Hematopoietic multipotent progenitor cell (in vitro differentiated cells): ENCODE results near the gene RELN. TPM values are rescaled to one million over a fixed set of nuclear protein-coding genes. Genes with fewer than 3 reads are reported as not detected.
"Not testable (repeated sequence)": the region's sequence is repeated elsewhere in the genome, so short reads cannot be mapped to it uniquely, and the experiment has no call there.

Source experiments
- DNase-seq, 3 donors: peaks; one replicate each; pipeline ENCODE4 v3.0.0-alpha.2; 2011 to 2015; ENCODE audit warnings: low read depth in 2 of 3, low spot score in 2 of 3
- total RNA-seq: library from RNA; depleted of rRNA; stranded (reverse); fragments of >200 nt; gene quantifications from one replicate; pipeline ENCODE4 v1.2.3, GENCODE V29; 2012

Gene RELN
- total RNA-seq, 1 donor: not detected

DNA sequence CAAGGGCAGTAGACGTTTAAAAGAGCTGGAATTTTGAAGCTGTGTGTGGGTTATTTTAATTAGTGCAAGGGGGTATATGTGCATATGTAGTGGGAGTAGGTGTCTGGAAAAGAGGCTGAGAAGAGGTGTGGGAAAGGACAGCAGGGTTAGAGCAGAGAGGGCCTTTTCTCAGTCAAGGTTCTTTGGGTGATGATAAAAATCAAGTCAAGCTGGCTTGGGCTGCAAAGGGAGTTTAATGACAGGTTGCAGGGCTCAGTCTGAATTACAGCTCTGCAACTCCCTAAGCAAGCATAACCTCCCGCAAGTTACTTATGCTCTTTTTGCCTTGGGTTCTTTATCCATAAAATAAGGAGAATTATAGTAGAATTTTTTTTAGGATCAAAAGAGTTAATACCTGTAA is 83.5 kb downstream of the RELN start:
- DNase-seq: no peak

DNA sequence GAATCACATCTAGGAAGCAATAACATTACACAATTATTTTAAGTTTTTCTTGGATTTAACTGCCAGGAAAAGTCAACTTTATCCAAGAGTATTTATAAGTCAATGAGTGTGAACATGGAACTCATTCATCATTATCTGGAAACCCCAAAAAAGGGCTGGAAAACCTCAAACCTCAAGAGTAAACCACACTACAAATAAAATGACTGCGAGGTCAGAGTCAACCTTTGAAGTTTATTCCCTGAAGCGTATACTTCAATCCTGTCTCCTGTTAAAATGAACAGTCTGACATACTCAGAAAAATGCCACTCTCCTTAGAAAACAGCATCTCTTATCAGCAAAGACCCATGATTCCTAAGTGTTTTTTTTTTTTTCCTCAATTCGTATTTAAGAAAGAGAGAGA is 86.5 kb downstream of the RELN start:
- DNase-seq: no peak

DNA sequence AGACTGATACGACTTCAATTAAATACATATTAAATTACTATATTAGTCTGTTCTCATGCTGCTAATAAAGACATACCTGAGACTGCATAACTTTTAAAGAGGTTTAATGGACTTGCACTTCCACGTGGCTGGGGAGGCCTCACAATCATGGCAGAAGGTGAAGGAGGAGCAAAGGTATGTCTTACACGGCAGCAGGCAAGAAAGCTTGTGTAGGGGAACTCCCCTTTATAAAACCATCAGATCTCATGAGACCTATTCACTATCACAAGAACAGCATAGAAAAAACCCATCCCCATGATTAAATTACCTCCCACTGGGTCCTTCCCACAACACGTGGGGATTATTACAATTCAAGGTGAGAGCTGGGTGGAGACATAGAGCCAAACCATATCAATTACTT is 92.6 kb downstream of the RELN start:
- DNase-seq: not testable (repeated sequence)

DNA sequence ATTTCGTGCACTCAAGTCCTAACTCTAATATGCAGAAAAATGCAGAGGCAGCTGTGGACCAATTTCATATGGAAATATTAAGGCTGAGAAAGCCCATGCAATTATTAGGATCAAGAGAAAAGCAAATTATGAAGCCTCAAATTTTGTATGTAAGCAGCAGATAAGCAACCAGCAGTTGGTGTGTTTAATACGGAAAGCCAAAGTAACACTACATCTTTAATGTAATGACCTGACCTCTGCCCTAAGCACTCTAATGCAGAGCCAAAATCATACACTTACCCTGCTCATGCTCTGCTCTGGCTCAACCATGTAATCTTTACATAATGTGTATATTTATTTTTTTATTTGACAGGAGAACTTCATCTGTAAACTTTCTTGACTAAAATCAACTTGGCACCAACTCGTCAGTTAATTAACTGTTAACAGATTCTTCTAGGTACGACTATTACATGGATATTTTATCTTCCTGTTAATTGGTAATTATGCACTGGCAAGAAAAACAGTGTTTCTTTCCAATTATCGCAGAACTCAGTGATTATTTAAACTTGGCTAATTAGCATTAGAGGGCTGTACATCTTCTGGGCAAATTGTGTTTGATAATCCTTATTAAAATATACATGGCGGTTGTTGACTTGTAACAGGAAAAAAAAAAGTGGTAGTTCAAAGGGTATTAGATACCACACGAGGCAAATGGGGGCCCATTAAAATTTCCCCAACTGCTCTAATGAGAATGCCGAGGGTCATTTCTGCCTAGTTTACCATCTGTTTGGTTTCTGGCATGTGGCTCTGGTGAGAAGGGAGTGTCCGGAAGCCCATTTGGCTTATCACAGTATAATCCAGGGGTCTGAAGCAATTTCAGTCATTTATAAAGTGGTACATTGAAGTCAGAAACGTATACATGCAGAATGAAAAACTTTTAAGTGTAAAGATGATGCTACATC is 94.5 kb downstream of the RELN start:
- DNase-seq: no peak

DNA sequence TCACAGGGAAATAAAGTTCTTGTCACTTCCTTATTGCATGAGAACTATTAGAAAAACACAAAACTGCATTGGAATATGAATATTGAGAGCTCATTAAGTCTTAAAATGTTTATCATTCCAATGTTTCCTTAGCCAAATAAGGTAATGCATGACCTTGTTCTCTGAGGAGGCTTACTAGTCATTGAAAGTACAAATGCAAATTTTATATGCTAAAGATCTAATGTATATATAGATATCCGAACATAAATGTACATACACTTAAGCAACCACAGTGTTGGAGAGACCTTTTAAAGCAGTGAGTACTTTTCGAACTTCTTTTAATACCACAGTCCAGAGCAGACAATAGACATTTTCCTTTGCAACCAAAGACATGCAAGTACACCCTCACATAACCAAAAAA is 96.1 kb downstream of the RELN start:
- no peak for DNase-seq

DNA sequence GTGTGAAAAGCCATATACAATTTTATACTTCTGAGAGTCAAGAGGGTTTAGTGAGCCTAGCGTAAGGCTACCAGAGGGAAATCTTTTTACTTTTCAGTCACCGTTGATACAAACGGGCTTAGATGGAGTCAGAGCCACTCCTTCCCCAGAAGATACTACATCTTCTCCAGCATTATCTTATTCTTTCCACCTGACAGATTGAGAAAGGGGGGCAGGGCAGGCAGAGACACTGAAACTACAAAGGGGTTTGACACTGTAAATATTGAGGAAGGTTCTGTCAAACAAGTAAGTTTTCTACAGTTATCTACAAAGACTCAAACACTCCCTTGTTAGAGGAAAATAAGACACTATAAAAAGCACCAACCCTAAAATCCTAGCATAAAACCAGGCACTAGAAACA is 100.0 kb downstream of the RELN start:
- no peak for DNase-seq

DNA sequence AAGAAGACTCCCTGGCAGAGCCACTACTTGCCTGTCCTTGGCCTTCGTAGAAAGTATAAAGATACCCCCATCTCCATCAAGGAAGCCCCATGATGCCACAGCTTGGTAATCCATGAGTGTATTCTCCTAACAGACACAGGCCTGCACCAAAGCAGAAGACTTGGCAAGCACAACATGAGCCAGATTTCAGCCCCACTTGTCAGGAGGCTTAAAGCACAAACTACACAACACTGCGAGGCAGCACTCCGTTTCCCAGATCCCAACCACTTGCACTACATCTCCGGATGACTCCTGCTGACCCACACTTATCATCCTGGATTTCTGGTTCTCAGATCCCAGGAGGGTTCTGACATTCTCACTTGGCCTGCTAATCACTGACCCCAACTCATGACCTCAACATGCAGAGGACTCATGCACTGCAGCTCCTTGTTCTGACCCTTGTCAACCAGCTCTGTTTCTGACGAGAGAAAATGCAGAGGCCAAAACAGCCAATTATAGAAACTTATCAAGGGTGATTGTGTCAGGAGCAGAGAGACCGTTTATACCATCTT is 100.8 kb downstream of the RELN start:
- no peak for DNase-seq

DNA sequence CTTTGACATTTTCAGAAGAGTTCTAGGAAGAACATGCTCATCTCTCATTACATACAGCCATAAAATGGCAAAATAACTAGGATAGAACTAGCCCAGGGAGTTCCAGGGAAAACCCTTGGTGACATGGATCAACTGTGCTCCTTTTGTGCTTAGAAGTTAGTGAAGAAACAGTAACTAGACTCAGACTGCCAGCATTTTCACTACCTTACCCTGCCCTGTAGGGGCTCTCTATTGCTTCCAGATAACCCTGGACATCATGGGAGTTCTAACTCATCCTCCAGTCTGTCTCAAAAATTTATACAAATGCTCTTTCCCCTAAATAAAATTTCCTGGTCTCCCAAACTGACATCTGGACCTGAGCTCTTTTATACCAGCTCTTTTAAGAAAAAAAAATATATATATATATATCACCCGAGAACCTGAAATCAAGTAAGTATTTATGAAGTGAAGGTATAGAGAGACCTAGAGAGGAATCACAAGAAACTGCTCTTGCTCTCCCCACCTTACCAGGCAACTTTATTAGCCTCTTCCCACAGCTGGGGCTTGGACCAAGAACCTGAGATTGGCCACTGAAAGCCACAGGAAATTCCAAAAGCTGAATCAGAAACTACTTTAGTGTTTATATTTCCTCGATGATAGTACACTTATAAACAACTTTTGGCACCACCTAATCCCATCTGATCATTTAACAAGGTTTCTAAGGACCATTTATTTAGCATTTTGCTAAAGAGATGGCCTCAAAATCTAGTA is 101.4 kb downstream of the RELN start:
- no peak for DNase-seq

DNA sequence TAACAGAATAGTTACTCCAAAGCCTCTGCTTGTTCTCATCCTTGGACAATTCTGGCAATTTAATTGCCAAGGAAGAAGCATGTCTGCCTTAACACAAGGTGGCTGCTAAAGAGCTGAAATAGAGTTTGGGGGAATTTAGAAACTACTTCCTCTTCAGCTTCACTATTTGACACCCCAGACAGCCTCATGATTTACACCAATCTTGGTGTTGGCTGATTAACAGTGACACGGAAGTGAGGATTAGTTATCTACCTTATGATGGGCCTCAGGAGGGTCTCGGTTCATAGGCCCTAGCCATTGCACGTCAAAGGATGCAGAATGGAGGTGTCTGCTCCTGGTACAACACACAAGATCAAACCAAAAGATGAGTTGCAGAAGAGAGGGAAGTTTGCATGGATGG is 102.4 kb downstream of the RELN start:
- DNase-seq: no peak

DNA sequence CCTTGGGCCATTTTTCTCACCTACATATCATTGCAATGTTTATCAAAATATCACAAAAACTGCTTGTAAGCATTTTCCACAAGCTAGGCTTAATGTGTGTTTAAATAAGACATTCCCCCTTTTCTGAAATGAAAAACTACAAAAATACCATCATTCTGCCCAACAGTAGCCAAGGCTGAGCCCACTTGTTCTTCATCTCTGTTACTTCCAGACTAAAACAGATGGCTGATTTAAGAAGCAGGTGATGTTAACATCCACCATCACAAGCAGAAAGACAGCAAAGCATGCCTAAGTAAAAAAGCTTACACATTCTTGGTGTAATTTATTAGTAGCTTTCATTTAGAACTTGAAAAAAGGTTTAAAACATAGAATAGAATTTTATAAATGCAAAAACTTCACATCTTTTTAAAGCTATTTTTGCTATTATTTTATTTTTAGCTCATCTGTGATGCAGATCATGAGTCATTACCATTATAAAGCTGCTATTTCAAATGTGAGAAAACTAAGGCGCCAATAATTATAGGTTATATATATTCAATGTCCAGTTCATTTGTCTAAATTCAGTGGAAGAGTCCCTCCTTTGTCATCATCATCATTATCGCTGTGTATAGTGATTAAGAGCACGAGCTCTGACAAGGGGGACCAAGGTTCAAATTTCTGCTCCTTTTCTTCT is 109.4 kb downstream of the RELN start:
- DNase-seq: no peak

DNA sequence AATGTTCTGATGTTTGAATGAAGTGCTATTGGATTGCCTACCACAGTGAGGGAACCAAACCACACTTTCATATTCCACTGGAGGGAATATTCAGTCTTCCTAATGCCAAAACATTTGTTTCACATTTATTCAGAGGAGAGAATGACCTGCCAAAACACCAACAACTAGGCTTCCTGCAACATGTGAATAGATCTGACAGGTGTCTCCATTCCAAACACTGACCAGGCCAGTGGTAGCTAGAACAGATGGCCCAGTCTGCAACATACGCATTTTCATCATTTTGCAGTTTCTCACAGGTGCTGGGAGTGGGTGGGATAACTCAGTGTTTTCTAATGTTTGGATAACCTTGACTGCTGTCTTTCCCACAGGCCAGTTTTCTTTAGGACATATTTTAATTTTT is 110.0 kb downstream of the RELN start:
- DNase-seq: no peak

DNA sequence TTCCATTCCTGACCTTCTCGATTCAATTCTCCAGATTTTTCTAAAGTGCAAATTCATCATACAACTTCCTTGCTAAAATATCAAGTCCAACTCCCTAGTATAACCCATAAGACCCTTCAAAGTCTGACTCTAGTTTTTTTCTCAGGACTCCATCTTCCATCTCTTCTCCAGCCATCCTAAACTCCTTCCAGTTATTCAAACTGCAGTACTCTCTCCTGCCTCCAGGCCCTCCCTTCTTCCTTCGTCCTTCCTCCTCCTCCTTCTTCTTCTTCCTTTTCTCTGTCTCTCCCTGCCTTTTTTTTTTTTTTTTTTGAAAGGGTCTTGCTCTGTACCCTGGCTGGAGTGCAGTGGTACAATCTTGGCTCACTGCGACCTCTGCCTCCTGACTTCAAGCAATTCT is 111.9 kb downstream of the RELN start:
- DNase-seq: no peak

DNA sequence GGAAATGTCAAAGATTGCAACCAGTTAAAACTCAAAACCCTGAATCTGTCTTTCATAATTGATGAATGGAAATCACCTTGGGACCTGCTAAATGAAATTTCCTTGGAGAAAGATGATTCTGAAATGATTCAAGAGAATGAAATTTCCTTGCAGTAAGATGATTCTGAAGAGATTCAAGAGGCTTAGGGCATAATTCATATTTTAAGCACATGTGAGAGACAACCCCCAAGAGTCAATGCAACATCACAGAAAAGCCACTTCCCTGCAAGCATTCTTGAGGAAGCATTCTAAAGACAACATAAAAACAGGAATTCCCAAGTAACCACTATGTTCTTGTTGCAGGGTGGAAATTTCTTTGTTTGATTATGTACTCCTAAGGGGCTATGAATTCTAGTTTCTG is 113.7 kb downstream of the RELN start:
- no peak for DNase-seq

DNA sequence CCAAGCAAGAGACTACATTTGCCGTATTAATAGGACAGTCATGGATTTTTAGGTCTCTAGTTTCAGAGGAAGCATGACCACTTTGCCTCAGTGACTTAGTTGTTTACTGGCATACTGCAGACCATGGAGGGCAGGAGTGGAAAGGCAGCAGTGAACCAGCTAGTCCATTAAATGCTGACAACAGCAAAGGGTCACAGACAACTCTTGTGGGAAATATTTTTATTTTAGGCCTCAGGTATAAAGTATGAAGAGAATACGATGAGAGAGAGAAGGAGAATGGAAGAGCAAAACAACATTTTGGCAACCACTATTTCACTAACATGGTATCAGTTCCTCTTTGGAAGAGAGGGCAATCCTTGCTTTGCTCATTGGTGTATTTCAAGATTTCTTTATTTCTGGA is 118.0 kb downstream of the RELN start:
- no peak for DNase-seq

DNA sequence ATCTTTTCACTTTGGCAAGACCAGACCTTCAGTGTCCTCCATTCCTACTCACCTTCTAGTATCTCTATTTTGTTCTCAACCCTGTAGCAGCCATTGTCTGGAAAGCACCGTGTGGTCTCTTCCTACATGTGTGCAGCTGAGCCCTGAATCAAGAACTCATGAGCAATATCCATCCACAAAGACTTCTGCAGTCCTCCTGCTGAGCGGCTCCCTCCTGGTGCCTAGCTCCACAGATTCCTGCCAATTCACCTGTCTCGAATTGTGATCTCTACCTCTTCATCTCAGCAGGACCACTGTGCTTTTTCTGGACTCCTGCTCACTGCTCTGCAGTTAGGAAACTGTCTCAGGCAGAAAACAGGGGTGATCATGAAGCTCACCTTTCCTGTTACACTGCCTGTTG is 118.8 kb downstream of the RELN start:
- no peak for DNase-seq

DNA sequence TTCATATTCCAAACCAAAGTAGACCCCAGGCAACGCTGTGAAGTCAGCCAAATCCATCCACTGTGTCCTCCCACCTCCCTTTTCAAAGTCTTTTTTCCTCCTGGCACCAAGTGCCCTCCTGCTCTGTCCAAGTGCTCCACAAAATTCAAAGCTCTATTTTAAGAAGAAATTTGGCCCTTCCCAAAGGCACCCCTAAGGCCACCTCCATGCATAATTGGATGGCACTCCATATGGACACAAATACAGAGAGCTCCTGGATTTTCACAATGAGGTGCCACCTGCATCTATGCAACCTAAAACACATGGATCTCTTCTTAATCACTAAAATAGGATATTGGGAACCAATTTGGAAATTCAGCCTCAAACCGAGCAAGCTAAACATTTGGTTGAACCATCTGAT is 121.6 kb downstream of the RELN start:
- no peak for DNase-seq

DNA sequence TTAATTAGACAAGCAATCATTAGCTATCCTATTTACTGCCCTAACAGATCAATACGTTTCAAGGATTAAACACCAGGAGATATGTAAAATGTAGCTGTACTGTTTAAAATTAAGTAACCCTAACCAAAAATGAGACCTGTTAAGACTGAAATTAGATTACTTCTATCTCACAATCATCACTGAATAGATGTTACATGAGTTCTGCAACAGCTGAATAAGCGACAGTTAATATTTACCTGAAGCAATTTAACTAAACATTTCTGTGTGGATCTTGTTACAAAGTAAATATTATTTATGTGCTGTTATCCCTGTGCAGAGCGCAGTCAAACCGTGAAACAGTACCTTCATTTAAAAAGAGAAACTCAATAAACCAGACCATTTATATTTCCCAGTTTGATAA is 122.5 kb downstream of the RELN start:
- no peak for DNase-seq

DNA sequence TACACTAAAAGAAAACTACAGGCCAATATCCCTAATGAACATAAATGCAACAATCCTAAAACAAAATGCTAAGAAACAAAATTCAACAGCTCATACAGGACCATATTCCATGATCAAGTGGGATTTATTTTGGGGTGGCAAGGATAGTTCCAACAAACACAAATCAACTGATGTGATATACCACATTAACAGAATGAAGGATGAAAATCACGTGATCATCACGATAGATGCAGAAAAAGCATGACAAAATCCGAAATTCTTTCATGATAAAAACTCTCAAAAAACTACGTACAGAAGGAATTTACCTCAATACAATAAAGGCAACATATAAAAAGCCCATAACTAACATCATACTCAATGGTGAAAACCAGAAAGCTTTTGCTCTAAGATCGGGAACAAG is 124.0 kb downstream of the RELN start:
- DNase-seq: no peak

DNA sequence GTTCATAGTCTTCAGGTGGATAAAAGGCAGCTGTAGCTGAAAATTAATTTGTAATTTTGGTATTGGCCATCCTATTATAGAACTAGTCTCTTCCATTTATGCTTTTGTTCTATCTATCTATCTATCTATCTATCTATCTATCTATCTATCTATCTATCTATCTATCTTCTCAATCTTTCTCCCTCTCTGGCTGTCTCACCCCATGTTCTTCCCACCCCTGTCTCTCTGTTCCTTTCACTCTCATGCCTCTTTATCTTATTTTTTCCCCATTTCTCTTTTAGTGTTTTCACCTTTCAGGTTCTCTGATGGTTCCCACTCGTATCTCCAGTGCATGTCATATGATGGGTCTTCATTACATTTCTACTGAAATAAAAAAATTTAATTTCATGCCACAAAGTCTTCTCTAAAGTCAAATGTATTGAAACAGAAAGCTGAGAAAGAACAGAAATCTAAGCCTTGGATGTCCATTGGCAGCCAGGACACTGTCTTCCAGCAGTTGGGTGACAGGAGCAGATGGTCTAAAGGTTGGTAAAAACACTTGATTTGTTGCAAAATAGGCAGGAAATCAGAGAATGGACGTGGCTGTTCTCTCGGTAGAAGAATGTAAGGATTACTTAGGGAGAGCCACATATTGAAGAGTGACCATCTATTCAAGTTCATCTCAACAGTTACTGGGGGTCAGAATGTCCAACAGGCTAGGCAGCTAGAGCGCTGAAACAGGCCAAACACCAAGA is 127.0 kb downstream of the RELN start:
- DNase-seq: no peak

DNA sequence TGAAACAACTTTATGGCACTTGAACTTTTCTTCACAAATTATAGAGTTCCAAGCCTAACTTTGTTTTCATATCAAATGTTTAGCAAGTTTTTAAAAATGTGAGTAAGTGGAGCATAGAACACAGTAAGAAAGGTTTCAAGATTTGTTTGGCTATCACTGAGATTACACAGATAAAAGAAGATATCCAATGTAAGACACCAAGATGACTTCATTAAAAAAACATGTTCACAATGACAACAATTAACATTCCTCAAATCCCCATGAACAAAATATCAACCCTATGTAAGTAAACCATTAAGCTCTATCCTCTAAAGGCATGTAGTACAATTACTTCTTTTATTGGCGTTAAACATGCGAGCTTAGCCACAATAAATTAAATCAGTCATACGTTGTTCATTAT is 129.7 kb downstream of the RELN start:
- DNase-seq: no peak

DNA sequence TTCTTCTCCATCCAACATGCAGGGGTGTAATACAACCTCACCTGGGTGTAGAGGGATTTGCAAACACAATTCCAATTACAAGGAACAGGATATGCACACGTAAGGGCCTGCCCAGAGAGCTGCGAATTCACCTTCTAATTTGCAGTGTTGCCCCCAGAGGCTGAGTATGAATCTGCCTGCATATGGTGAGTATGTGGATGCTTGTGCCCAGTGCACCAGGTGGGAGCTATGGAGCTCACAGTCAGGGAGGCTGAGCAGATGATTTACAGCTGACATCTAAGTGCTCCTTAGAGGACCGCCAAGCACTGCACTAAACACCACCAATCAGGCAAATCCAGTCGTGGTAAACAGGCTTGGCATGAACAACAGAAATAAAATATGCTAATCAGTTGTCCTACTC is 132.0 kb downstream of the RELN start:
- no peak for DNase-seq
